Heart left ventricle (tissue), 13 donors: ENCODE results near the gene FUS.

Experiments
- POLR2A ChIP-seq, 2 donors: fragments of 450-650 bp; IDR thresholded peaks; one replicate each; pipeline ENCODE4 v1.6.1; 2017; ENCODE audit warnings: antibody characterized with exemption in 2 of 2, mild to moderate bottlenecking in 2 of 2, moderate library complexity in 2 of 2
- TF ChIP-seq, protein P1 (sequence below), 12 donors: fragments of 200-600 bp; sonication (generic) in 4 of 12; IDR thresholded peaks; one replicate each; pipeline versions ENCODE4 v1.5.0 to v1.8.0; 2018 to 2022; ENCODE audit warnings: antibody characterized with exemption in 12 of 12, mild to moderate bottlenecking in 5 of 12
- donor health status: ischemic (EF 13 %, LVEDD 7.1; RV severe dilation, severe dysfunction).
- donor health status: DM: no; HTN: yes; CAD: no.
- donor health status: DM: no; HTN: no; CAD: no.
- donor health status: ischemic (EF 25% LVEDD 6.9; RV normal size, moderate dysfunction).
- donor health status: ischemic (EF 25% LVEDD 5.7; RV mildly dilated, moderate dysfunction).
- donor health status: ischemic (EF 35%, LVEDD 5.7; RV mildly dilated, moderate dysfunction).
- donor health status: nonischemic (EF 11% LVEDD 7.7; RV severe dilation, severe dysfunction).
- donor health status: DM: yes; HTN: yes; CAD: no.
- donor health status: PGD.
- donor health status: ischemic (EF 29% LVEDD 5.4; RV normal size, mild dysfunction).
- donor health status: nonischemic (EF 23%, LVEDD 6.1; RV moderate dilation, normal function).

DNA sequence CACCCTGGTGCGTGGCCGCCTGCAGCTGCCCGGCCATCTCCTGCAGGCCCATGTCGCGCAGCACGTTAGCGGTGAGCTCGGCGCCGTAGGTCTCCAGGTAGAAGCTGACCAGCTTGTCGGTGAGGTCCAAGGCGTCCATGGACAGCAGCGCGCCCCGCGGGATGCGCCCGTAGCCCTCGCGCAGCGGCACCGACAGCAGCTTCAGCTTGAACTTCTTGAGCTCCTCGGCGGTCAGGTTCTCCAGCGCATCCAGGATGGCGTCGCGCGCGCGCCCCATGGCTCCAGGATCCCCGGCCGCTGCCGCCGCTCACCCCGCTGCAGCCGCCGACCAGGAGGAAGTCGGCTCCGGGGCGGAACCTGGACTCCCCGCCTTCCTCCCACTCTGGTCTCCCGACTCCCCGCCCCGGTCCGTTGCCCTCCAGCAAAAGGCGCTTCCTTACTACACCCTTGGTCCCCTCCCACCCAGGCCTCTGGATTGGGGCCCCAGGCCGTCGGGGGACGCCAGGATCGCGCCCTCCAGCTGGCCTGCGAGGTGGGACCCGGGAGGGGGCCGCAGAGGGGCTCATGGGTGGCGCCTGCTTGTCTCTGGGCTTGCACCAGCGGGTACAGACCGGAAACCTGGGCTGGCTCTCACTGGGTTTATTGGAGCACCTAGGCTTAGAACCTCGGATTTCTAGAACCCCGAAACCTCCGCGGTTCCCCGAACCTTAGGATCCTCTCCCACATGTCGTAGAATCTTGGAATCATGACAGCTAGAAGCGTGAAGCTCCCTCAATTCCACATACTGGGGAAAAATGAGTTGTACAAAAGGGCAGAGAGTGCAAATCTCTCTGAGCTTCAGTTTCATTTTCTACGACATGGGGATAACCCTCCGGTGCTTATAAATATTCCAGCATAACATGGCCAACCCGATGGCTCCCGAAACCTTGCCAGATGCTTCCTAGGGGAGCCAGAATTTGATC lies 22.8 kb downstream of the FUS start, which contains the start of gene PYCARD:
- TF ChIP-seq POLR2A (IDR thresholded peaks at IDR 0.05), result no peak
- TF ChIP-seq, protein P1, sequence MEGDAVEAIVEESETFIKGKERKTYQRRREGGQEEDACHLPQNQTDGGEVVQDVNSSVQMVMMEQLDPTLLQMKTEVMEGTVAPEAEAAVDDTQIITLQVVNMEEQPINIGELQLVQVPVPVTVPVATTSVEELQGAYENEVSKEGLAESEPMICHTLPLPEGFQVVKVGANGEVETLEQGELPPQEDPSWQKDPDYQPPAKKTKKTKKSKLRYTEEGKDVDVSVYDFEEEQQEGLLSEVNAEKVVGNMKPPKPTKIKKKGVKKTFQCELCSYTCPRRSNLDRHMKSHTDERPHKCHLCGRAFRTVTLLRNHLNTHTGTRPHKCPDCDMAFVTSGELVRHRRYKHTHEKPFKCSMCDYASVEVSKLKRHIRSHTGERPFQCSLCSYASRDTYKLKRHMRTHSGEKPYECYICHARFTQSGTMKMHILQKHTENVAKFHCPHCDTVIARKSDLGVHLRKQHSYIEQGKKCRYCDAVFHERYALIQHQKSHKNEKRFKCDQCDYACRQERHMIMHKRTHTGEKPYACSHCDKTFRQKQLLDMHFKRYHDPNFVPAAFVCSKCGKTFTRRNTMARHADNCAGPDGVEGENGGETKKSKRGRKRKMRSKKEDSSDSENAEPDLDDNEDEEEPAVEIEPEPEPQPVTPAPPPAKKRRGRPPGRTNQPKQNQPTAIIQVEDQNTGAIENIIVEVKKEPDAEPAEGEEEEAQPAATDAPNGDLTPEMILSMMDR (IDR thresholded peaks at IDR 0.05), result no peak
